MG63 (cell line): ENCODE data around the gene LGMN. TPM values are rescaled to one million over a fixed set of nuclear protein-coding genes. Genes with fewer than 3 reads are reported as not detected.

Experiments
- DNase-seq: peaks from one replicate; pipeline ENCODE4 v3.0.0-alpha.2; 2020
- H3K27me3 ChIP-seq: fragments of 250-450 bp; sonication (Bioruptor Pico); 2 replicates; pipeline ENCODE4 v1.5.1; 2020; ENCODE audit warnings: mild to moderate bottlenecking, moderate library complexity
- H3K36me3 ChIP-seq: fragments of 250-450 bp; sonication (Bioruptor Pico); 2 replicates; pipeline ENCODE4 v1.5.1; 2020; ENCODE audit warnings: mild to moderate bottlenecking, moderate library complexity
- H3K4me3 ChIP-seq: fragments of 250-450 bp; sonication (Bioruptor Pico); 2 replicates; pipeline ENCODE4 v1.5.1; 2020; ENCODE audit warnings: mild to moderate bottlenecking, moderate library complexity
- H3K9me3 ChIP-seq: fragments of 250-450 bp; sonication (Bioruptor Pico); 2 replicates; pipeline ENCODE4 v1.5.1; 2020; ENCODE audit warnings: mild to moderate bottlenecking, moderate library complexity
- total RNA-seq: library from RNA; depleted of rRNA; stranded (reverse); fragments of >200 nt; shearing (Covaris generic); gene quantifications from 2 replicates; pipeline ENCODE4 v1.2.3, GENCODE V29; 2014; ENCODE audit warnings: low replicate concordance

The LGMN gene
- total RNA-seq, 1 experiment from 2014 or later, result 41.9 TPM

DNA sequence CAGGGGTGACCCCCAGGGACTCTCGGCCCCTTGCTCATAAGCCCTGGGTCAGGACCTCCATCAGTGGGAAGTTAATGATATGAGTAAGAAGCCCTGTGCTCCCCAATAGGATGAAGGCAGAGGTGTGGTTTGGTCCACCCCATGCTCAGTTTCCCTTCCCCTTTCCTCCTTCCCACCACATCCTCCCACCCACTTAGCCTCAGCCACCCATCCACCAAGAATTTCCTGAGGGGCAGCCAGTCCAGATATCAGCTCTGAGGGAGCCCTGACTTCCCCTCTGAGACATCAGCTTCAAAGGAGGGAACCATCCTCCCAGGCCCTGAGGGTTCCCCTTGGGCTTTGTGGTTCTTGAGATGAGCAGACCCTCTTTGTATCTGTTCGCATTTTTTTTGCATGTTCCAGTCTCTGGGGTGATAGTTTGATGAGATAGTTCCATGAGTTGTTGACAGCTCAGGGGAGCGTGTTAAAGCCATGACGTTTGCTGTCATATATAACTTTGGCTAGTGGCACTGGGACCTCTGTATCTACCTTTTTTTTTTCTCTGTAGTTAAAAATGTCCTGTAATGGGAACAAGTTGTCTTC is 71.2 kb downstream of the LGMN start:
- Histone ChIP-seq H3K9me3 (no peaks in the 10 kb centered on the region), H3K27me3 (no peaks in the 10 kb centered on the region), H3K4me3 (no peak overlapping the region), H3K36me3 (no peaks in the 10 kb centered on the region)
- DNase-seq, result no peak

DNA sequence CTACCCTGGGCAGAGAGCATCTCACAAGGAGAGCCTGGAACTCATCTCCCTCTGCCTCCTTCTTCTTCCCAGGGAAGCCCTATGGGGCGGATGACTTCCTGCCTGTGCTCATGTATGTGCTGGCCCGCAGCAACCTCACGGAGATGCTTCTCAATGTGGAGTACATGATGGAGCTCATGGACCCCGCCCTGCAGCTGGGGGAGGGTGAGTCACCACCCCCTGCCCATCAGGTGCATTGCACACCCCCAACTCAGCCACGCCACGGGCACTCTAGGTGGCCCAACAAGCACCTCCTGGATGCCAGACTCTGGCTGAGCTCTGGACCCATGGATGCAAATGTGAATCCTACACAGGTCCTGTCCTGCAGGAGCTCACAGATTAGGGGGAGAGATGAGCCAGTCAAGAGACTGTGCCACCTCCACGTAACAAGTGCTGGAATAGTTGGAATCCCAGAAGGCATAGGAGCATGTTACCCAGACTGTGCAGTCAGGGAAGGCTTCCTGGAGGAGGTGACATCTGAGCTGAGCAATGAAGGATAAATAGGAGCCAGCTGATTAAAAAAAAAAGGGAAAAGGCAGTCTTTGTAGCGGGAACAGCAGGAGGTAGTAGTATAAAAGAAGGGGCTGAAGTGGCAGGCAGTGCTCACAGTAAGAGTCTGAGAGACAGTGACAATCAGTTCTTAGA is 71.9 kb downstream of the LGMN start:
- Histone ChIP-seq H3K4me3 (no peak overlapping the region), H3K36me3 (no peaks in the 10 kb centered on the region), H3K27me3 (no peaks in the 10 kb centered on the region), H3K9me3 (no peaks in the 10 kb centered on the region)
- DNase-seq, result no peak

DNA sequence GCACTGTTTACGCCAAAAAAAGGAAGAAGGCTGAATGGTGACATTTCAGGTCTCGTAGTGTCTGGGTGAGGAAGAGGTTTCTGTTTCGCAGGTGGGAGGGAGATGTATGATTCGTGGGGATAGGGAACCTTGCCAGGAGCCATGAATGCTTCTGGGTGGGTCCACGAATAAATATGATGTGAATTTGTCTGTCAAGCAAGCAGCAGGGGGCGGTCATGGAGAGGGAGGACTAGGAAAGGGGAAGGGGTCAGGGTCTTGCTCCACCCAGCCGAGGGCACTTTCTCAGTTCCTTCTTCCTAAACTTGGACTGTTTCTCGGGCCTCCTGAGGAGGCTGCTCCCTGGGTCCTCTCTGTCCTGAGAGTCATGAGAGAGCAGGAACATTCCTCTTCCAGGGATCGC is 72.5 kb downstream of the LGMN start:
- Histone ChIP-seq H3K9me3 (no peaks in the 10 kb centered on the region), H3K27me3 (no peaks in the 10 kb centered on the region), H3K4me3 (no peak overlapping the region), H3K36me3 (no peaks in the 10 kb centered on the region)
- DNase-seq, result no peak

DNA sequence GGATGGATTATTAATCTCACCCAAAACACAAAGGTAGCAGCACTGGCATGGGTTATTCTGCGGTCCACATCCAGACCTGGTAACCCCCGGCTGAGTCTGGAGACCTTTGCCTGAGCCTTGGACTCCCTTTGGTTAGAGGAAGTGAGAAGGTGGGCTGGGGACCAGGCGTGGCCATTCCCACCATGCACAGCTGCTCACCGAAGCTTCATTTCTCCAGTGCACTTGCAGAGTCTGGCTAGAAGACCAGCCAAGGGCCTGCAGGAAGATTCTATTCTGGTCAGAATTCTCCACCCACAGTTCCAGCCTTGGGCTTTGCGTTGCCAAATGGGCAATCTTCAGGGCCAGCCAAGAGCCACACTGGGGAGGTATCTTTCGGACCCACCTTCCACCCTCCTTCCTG is 73.0 kb downstream of the LGMN start:
- H3K4me3 ChIP-seq, result no peak overlapping the region
- H3K27me3 ChIP-seq, result no peaks in the 10 kb centered on the region
- DNase-seq, result no peak
- no peaks in the 10 kb centered on the region for H3K9me3 ChIP-seq
- H3K36me3 ChIP-seq, result no peaks in the 10 kb centered on the region

DNA sequence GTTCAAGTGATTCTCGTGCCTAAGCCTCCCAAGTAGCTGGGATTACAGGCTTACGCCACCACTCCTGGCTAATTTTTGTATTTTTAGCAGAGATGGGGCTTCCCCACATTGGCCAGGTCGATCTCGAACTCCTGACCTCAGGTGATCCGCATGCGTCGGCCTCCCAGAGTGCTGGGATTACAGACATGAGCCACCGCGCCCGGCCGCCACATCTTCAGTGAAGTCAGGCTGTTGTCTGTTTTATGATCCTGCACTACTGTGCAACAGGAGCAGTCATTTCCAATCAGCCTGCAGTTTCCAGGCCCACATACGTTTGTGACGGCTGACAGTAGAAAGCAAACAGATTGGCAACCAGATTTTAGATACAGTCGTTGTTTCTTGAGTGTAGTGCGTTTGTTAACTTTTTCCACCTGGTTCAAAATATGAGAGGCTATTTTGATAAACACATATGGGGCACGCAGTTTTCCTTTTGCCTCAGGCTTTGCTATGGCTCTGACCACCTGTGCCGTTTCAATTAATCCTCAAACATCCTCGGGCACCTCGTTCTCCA is 74.8 kb downstream of the LGMN start:
- Histone ChIP-seq H3K36me3 (no peaks in the 10 kb centered on the region), H3K27me3 (no peaks in the 10 kb centered on the region), H3K9me3 (no peaks in the 10 kb centered on the region), H3K4me3 (no peak overlapping the region)
- no peak for DNase-seq

DNA sequence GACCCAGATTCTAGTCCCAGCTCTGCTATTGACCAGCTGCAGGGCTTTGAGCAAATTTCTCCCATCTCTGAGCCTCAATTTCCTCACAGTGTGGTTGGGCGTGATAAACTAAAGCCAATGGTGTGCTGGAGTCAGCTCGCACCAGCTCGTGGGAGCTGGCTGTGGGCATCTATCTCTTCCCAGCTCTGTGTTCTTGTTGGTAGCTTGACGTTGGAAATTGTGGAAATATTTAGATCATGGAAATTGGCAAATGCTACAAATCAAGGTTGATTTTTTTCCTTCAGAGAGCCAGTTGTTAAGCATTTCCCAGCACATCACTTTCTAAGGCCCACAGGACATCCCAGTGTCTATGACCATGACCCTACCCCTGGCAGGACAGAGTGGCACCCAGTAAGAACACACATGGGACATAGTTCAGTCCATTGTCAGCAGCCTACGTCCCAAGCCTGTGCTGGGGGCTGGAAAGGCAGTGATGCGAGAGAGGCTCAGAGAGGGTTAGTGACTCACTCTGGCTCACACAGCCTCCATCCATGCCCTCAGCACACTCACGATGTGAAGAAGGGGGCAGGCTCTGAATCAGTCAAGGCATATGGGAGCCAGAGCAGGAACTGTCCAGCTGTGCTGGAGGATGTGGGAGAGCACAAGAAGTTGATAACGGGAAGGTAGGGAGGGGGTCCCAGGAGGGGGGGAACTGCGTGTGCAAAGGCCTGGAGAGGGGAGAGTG is 77.6 kb downstream of the LGMN start:
- Histone ChIP-seq H3K4me3 (no peak overlapping the region), H3K9me3 (no peaks in the 10 kb centered on the region), H3K27me3 (no peaks in the 10 kb centered on the region), H3K36me3 (no peaks in the 10 kb centered on the region)
- peak; percentile 52 for DNase-seq

DNA sequence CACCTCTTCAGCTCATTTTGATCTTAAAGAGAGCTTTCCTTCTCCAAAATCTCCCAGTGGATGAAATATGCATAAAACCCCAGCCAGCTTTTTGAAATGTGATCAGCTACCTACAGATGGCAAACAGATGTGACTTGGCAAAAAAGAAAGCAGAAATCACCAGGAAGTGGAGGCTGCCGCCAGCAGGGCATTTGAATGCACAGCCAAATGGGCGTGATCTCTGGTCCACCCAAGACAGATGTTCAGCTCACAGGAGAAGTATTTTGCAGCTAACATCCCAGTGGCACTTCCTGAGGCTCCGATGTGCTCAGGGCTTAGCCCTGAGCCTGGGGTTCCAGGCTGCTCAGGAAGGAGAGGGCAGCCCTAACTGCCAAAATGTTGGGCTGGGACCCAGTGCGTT is 78.3 kb downstream of the LGMN start:
- no peaks in the 10 kb centered on the region for H3K27me3 ChIP-seq
- peak; percentile 87 for DNase-seq
- no peaks in the 10 kb centered on the region for H3K9me3 ChIP-seq

DNA sequence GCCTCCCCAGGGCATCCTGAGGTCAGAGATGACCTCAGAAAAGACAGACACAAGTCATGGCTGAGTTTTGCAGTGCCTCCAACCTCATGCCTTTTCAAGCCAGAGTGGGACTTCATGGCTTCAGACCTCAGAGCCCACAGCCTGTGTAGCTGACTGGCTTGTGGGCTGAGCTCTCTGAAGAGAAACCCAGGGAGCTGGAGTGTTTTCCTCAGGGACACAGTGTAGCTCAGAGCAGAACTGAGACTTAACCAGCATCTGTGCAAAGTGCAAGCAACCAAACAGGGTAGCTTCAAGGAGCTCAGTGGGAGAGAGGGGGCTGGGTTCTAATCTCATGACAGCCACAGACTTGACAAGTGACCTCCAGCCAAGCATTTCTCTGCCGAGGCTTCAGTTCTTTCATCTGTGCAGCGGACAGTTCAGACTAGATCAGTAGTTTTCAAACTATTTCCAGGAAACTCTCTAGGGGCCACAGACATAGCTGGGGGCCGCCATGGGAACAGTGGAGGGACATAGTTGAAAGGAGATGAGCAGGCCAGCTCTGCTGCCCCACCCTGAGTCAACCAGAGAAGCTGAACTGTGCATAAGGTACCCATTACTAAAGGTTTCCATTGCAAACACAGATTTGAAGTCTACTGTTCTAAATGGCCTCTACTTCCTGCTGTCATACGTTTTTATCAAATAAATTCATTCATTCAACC is 80.0 kb downstream of the LGMN start:
- no peak overlapping the region for H3K4me3 ChIP-seq
- no peaks in the 10 kb centered on the region for H3K9me3 ChIP-seq
- no peaks in the 10 kb centered on the region for H3K27me3 ChIP-seq
- no peaks in the 10 kb centered on the region for H3K36me3 ChIP-seq
- DNase-seq, result no peak

More for the DNA sequence above, 78.3 kb downstream of the LGMN start:
- no peak overlapping the region for H3K4me3 ChIP-seq
- H3K36me3 ChIP-seq, result no peaks in the 10 kb centered on the region

DNA sequence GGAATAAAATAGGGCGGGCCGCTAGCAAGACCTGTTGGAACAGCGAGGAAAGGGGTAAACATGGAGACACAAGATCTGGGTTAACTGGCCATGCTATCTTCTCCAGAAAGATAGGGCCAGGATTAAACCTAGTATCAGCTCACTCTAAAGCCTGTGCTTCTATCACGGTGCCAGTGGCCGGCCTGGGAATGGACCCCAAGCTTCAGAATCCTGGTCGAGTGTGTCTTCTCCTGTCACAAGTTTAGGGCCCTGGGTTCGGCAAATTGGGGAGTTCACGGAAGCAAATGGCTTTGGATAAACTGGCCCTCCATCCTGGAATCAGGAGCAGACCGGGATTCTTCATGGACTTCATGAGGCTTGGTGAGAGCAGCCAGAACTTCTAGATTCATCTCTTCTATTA is 82.2 kb downstream of the LGMN start:
- Histone ChIP-seq H3K4me3 (no peak overlapping the region), H3K36me3 (no peaks in the 10 kb centered on the region), H3K9me3 (no peaks in the 10 kb centered on the region)

DNA sequence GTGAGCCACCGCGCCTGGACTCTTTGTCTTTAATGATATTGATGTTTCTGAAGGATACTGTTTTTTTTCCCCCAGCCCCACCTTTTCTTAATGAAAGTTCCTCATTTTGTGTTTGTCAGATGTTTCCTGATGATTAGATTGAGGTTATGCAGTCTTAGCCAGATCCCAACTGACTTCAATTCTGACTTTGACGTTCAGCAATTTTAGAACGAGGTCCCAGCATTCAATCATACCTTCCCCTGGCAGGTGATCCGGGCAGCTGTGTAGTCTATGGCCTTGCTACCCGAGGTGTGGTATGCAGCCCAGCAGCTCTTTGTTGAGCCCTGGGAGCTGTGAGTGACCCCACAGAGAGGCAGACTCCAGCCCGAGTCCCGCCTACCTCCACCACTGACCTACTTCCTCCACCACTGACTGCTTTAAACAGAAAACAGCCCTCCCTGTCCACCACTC is 82.7 kb downstream of the LGMN start:
- no peak for DNase-seq
- Histone ChIP-seq H3K27me3 (no peaks in the 10 kb centered on the region), H3K36me3 (no peaks in the 10 kb centered on the region), H3K4me3 (no peak overlapping the region), H3K9me3 (no peaks in the 10 kb centered on the region)

More for the DNA sequence above, 82.2 kb downstream of the LGMN start:
- DNase-seq, result no peak
- H3K27me3 ChIP-seq, result no peaks in the 10 kb centered on the region

DNA sequence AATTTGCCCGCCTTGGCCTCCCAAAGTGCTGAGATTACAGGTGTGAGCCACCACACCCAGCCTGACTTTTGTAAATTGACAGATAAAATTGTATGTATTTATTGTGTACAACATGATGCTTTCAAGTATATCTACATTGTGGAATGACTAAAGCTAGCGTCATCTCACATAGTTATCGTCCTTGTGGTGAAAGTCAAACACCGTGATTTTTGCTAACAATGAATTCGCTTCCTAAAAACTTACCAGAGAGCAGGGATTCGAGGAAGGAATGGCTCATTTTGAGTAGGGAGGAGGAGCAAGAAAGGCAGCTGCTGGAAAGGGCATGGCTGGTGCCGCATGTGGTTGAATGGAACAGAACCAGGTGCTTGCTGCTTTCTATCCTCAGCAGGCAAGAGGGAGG is 85.4 kb downstream of the LGMN start:
- H3K4me3 ChIP-seq, result no peak overlapping the region
- H3K9me3 ChIP-seq, result no peaks in the 10 kb centered on the region
- no peak for DNase-seq
- no peaks in the 10 kb centered on the region for H3K27me3 ChIP-seq
- no peaks in the 10 kb centered on the region for H3K36me3 ChIP-seq

DNA sequence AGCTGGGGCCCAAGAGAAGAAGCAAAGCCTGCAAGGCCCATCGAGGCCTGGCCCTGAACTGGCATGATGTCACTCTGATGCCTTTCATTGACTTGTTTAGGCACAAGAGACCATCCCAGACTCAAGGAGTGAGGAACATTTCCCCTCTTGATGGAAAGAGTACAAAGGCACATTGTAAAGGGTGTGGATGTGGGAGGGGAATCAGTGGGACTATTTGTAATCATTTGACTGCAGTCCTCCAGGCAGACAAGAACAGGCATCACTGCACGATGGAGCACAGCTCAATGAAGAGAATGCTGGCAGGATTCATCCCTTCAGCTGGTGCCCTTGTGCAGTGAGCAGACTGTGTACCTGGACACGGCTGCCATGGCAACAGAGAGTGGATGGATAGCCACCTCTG is 87.9 kb downstream of the LGMN start:
- no peaks in the 10 kb centered on the region for H3K9me3 ChIP-seq
- no peak for DNase-seq
- no peaks in the 10 kb centered on the region for H3K27me3 ChIP-seq
- H3K4me3 ChIP-seq, result no peak overlapping the region
- H3K36me3 ChIP-seq, result no peaks in the 10 kb centered on the region

DNA sequence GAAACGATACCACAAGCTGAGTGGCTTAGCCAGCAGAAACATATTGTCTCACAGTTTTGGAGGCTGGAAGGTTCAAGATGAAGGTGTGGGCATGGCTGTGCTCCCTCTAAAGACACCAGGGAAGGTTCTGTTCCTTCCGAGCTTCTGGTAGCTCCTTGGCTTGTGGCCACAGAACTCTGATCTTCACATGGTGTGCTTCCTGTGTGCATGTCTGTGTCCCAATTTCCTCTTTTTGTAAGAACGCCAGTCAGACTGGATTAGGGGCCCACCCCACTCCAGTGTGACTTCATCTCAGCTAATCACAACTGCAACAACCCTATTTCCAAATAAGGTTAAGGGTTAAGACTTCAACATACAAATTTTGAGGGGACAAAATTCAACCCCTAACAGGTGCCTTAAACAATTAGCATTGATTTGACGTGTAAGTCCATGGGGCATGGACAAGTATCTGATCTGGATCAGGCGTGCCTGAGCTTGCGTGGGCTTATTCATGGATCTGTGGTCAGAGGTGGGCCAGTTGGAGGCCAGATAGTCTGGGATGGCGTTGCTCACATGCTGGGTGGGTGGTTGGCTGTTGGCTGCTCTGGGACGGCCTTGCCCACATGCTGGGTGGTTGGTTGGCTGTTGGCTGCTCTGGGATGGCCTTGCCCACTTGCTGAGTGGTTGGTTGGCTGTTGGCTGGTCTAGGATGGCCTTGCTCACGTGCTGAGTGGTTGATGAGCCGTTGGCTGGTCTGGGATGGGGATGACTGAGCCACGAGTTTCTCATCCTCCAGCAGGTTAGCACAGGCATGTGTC is 88.5 kb downstream of the LGMN start:
- no peak overlapping the region for H3K4me3 ChIP-seq
- no peaks in the 10 kb centered on the region for H3K36me3 ChIP-seq
- no peak for DNase-seq
- H3K9me3 ChIP-seq, result no peaks in the 10 kb centered on the region
- no peaks in the 10 kb centered on the region for H3K27me3 ChIP-seq

DNA sequence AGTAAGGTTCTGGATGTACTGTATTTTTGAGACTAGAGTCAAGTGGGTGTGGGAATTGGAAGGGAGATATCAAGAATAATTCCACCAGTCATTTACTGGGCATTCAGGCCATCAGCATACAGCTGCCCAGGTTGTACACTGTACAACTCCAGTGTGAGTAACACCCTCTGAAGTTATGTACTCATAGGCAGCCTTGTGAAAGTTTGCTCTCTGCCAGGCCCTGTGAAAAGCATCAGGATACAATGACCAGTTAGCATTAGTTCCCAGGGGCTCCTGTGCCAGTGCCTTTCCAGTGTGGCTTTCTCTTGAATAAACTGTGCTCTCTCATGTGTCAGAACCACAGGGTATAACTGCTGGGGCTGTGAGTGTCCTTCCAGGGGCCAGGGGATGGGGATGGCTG is 89.7 kb downstream of the LGMN start:
- H3K36me3 ChIP-seq, result no peaks in the 10 kb centered on the region
- no peaks in the 10 kb centered on the region for H3K9me3 ChIP-seq
- H3K4me3 ChIP-seq, result no peak overlapping the region
- no peaks in the 10 kb centered on the region for H3K27me3 ChIP-seq
- DNase-seq, result no peak

DNA sequence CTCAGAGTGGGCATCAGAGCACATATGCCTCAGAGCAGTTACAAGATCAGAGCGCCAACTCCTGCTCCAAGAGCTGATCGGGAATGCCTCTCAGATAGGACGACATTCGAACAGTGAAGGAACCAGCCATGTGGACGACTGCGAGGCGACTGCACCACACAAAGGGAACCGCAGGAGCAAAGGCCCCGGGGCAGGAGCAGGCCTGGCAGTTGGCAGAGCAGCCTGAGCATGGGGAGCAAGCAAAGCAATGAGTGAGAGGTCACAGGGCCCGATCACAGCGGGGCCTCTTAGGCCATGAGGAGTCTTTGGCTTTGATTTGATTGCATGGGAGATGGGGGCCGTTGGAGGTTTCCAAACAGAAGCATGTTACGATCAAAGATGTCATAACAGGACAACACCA is 90.3 kb downstream of the LGMN start:
- H3K4me3 ChIP-seq, result no peak overlapping the region
- no peak for DNase-seq
- H3K36me3 ChIP-seq, result no peaks in the 10 kb centered on the region
- no peaks in the 10 kb centered on the region for H3K9me3 ChIP-seq
- H3K27me3 ChIP-seq, result no peaks in the 10 kb centered on the region

DNA sequence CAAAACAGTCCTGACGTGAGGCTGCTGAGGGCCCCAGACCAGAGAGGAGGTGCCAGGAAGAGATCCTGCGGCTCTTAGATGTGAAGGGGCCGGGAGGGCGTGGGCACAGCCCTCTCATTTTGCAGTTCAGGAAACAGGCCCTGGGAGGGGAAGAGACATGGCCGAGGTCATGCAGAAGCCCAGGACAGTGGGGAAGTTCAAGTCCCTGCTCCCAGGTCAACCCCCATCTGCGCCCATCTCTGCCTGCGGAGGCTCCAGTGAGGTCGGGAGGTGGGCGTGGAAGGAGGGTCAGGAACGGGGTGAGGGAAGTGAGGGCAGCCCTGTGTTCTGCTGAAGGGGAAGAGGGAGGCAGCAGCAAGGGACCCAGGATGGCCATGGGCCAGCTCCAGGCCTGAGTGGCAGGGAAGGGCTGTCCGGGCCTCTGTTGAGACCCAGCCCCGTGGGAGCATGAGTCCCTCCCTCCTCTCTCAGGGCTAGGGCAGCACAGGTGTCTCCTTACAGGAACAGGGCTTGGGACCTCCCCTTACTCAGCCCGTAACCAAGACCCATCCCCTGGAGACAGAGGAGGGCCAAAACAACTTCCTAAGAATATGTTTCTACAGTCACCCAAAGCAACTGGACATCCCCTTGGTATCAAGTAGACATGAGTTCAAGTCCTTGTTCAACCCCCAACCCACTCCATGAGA is 90.8 kb downstream of the LGMN start:
- no peak for DNase-seq
- Histone ChIP-seq H3K9me3 (no peaks in the 10 kb centered on the region), H3K27me3 (no peaks in the 10 kb centered on the region)

More for the DNA sequence above, 90.8 kb downstream of the LGMN start:
- Histone ChIP-seq H3K4me3 (no peak overlapping the region), H3K36me3 (no peaks in the 10 kb centered on the region)
